NCI-H2081 (cell line): ENCODE results near the gene RAPGEF4.
"Not testable (repeated sequence)": the region's sequence is repeated elsewhere in the genome, so short reads cannot be mapped to it uniquely, and the experiment has no call there.

Source experiments
- DNase-seq, 2 experiments: peaks; one replicate each; lab custom pipeline; 2025; lab: John Stamatoyannopoulos, UW

The RAPGEF4 gene

DNA sequence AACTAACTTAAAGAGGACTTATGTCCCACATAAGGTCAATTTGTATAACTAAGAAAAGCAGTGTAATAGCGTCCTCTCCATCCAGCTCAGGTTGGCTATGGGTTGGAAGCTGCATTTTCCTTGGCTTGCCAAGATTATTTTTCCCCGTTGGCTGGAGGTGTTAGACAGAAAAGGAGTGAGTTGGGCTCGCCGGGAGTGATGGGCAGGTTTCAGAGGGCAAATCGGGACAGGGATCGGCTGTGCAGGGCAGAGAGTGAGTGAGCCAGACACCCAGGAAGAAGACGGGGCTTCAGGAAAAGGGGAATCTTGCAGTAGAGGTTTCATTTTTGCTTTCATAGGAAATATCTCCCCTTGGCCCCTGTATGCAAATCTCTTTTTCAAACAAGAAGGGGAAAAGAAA lies 298.5 kb downstream of the RAPGEF4 start:
- no peak for DNase-seq

DNA sequence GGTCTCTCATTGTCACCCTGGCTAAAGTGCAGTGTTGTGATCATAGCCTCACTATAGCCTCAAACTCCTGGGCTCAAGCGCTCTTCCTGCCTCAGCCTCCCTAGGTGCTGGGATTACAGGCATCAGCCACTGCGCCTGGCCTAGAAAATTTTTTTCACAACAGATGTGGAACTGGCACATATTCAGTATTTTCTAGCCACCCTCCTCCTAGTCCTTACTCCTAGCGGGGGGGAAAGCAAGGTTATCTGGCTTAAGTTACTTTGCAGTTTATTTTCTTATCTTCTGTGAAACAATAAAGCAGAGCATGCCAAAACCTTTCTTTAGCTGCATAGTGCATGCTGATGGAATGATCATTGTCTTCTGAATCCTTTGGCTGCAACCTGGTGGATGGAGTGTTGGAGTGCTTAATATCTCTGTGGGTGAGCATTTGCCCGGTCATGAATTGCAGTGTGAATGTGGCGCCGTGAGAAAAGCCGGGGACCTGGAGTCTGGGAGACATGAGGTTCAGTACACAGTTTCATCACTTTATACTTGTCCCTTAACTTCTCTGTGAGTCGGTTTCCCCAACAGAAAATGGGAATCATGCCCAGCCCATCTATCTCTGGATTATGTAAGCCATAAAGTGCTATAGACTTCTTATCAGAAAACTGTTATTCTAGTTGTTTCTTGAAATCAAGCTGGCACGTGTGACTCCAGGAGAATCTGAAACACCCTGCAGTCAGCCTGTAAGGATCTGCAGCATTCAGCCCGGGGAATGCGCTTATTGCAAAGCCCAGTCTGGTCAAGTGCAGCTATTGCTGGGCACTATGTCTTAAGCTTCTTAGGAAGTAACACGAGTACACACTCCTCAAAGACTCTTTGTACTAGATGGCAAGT lies 301.8 kb downstream of the RAPGEF4 start:
- DNase-seq: no peak

DNA sequence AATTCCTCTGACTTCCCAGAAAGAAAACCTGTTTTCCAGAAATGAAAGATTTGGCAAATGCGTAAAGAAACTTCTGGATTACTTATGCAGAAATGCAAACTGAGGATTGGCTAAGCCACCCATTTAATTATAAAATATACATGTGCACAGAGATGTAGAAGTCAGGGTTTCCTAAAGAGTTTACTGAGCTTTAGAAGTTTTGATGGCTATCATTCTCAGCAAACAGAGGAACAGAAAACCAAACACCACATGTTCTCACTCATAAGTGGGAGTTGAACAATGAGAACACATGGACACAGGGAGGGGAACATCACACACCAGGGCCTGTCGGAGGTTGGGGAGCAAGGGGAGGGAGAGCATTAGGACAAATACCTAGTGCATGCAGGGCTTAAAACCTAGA lies 302.6 kb downstream of the RAPGEF4 start:
- not testable (repeated sequence) for DNase-seq

DNA sequence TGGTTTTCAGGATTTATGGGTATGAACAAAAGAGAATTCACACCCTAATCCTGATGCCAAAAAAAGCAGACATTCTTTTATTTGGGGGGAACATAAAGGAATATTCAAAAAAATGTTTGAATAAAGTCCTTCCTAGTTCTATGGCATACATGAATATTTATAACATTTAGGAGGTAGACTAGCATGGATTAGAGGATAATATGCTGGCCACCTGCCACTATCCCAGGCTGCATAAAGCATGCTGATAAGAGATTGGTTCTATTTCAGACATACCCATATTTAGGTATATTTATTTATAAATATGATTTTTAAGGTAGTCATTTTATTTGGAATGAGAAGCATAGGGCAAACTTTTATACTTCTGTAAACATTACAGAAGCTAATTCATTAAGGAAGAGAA lies 305.1 kb downstream of the RAPGEF4 start:
- DNase-seq: no peak

DNA sequence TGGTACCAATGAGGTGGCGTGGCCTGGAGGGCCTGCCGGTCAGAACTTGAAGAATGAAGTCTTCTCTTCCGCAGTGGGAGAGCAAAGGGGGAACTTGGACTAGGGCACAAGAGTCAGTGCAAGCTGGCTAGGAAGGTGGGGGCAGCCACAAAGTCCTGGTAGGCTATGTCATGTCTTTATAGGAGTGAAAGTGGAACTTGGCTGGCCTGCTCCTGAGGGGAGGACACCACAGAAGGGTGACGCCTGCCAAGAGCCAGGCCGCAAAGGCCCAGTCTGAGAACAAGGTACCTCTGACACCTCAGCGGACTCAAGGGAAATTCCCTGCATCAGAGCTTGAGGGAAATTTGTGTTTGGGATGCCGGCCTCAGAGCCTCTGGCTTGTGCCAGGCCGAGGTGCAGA lies 307.8 kb downstream of the RAPGEF4 start:
- no peak for DNase-seq

DNA sequence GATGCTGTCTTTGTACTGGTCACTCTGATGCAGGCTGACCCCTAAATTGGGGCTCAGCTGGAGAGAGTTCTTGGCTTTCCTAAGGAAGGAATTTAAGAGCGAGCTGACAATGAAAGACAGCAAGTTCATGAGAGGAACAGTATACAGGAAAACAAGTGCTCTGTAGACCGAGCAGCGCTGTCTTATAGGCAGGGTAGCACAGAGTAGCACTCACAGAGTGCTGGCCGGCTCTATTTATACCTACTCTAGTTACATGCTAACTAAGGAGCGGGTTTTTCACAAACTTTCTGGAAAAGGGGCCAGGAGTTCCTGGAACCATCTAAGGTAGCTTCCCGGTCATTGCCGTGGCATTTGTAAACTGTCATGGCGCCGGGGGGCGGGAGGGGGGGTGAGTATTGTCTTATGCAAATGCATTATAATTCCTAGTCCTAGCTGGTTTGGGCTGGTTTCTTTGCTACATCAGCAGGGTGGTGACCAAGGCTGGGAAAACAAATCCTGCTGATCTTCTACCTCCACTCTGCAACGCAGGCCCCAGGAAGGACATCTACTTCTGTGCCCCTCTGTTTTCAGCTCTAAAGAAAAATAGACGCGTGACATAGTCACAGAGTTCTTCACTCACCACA lies 308.4 kb downstream of the RAPGEF4 start:
- no peak for DNase-seq

DNA sequence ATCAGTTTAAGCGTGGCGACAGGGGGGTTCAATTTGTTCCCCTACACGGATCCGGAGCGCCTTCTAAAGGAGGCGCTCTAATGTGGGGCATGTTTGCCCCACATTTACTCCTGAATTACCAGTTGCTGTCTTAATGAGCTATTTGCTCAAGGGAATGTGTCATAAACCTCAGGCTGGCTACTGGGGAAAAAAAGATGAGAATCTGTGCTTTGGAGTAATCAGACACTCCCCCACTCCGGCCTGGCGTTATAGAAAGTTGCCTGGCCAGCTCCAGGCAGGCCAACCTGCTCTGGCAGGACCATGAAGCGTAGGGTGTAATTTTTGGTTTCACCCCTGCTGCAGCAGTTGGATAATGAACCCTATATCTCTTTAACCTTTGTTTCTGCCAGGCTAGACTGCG lies 309.0 kb downstream of the RAPGEF4 start:
- no peak for DNase-seq

DNA sequence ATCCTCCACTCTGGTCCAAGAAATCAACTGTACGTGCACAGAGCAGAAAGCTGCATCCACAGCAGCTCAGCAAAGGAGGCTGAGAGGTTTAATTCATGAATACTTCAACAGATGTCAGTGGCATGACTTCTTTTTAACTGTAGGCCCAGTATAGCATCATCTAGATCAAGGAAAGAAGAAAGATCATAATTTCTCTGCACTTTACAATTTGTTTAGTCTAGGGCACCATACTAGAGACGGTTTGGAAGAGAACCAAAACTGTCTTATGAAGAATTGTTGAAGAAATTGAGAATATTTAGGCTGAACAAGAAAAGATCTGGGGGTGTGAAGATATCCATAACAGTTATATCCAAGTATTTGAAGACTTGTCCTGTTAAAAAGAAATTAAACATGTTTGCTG lies 309.5 kb downstream of the RAPGEF4 start:
- DNase-seq: no peak

DNA sequence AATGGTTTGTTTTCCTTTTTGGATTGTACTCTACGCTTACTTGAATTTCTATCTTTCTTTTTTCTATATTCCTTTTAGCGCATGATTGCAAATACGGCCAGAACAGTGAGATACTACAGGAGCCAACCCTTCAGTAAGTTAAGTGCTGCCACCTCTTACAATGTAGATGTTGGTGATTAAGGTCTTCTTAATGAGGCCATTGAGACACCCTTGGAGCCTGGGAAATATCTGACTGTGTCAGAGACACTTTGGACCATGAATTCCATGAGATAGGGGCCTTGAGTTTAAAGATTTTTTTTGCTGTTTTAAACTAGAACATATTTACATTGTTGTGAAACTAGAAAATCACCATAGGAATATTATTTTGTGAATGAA lies 312.9 kb downstream of the RAPGEF4 start:
- DNase-seq: no peak

DNA sequence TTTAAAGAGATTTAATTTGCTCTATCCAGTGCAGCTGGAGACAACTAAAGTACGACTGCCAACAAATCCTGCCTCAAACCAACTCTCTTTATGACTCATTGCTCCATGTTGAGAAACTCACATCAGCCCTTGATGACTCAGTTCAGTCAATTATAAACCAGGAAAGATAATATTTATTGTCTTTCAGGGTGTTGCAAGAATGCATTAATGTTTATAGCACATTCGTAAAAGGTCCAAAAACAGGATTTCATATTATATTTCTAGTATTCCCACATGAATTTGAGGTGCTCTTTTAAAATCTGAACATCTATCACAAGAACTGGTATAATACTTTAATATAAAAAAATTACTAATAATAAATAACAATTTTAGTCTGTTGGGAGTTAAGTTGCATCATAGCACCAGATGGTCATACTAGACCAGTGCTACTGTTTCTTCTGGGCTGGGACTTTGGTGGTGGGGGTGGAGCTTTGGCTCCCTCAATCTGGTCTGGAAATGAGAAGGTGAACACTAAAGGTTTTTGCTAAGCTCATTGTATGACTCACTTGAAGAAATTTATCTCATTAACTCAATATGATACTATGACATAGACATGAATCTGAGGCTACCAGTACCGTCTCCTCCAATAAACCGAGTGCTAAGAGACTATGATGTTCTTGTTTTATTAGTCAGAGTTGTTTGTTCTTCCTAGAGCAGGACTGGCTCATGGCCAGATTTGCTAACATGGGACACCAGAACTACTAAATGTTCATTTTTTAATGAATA lies 313.4 kb downstream of the RAPGEF4 start:
- DNase-seq: peak in 1 of 2 experiments; percentile 12

DNA sequence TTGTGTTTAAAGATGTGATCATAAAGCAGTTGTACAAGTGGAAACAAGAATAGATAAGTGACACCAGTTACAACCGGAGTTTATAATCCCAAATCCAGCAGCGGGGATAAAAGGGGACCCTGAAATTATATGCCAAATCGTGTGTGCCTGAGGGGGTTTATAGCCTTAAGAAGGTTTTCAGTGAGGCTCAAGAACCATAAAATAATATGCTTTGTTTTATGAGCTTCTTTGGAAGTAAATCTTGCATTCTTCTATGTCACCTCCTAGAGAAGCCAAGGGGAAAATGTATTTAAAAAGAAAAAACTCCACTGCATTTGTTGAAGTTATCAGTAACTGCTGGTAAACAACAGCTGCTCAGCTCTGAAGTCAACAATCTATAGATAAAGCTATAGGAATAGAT lies 314.2 kb downstream of the RAPGEF4 start:
- no peak for DNase-seq

DNA sequence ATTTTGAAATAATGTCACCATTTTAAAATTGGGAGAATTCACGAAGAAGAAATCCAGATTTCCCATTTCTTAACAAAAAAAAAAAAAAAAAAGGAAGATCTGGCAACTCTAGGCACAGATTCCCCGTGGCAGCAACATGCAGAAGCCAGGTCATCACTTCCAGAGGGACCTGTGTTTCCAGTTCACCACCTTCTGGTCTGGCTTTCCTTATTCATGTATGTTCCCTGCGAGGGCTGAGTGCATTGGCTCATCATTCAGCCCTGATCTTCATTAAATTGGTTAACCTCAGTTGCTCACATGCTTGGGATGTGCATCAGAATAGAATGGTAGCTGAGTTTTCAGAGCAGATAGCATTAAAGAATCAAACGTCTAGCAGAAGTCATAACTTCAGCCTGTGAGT lies 315.0 kb downstream of the RAPGEF4 start:
- no peak for DNase-seq

DNA sequence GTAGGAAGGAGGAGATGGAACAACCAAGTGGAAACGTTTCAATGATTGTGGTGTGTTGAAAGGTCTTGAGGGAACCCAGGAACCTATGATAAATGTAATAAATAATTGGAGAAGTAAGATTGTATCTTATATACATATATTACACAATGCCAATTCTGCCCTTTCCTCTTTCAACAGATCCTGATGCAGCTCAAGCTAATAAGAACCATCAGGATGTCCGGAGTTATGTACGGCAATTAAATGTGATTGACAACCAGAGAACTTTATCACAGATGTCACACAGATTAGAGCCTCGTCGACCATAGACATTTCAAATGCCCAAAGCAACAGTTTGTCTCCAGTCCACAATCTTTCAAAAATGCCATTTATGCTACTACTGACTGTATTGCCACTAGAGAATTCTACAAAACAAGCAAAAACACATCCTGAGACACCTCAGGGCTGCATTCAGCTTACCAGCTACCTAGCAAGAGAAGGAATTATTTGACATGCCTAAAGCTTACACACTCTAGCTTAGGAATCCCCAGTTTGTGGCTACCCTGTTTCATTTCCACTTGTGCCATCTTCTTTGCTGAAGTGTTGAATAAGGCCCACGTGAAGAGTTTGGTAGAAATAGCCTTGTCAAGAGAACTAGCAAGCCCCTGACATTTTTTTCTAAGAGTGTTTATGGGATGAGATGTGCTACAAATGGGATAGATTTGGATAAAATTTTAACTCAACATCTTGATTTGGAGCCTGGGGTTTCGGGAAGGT lies 316.0 kb downstream of the RAPGEF4 start:
- no peak for DNase-seq

DNA sequence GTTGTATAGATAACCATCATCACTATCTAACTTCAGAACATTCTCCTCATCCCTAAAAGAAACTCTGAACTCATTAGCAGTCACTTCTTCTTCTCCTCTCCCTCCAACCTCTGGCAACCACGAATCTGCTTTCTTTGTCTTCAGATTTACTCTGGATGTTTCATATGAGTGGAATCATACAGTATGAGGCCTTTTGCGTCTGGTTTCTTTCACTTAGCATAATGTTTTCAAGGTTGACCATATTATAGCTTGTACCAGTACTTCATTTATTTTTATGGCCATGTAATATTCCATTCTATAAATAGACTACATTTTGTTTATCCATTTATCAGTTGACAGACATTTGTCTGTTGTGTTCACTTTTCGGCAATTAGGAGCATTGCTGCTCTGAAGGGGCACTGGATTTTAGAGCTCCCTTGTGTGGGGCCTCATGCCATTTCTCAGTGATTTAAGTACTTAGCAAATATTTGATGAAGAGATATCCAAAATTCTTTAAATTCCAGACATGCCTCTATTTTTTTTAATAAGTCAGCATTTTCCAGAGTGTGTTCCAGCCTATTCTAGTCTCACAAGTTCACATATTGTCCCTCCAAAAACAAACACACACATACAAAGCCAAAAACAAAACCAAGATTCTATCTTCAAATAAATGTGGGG lies 317.5 kb downstream of the RAPGEF4 start:
- DNase-seq: no peak

DNA sequence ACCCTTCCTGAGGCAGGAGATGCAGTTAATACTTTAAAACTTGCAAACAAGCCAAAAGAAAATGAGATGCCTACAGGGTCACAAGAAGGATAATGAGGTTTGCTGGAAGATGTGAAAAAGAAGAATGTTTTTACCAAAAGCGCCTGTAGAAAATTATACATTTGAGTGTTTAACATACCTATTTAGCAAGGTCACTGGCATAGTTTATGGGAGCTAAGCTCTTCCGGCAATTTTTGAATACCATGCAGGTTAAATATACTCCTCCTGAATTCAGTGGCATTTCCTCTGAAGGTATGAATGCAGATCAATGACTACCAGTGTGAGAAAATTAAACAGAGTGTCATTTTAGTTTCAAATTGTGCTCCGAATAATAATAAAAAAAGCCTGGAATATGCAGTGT lies 318.8 kb downstream of the RAPGEF4 start:
- no peak for DNase-seq

DNA sequence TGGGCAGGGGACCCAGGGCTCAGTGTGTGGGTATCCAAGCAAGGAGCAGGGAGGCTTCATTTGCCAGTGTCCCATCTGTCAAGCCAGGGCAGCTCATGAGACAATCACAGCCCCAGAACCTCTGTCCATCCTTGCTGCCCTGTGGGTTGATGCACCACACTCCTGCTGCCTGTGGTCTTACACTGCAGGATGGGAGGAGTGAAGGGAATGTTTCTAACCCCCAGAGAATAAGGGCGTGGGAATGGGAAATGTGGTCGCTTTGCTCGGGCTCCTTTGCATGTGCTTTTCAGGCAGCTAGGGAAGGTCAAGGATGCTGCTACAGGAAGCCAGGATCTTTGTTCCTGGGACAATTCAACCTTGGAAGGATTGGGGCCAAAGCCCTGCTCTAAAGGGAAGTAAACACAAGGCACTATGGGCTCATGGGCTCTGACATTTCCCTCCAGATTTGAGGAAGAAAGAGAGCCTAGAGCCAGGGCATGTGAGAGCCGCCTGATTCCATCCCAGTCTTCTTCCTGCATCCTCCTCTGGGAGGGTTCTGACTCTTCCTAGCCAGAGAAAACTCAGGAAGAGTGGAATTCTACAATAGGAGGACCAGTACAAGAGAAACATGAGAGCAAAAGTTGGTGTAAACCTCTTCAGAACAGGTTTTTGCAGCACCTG lies 321.2 kb downstream of the RAPGEF4 start:
- no peak for DNase-seq

DNA sequence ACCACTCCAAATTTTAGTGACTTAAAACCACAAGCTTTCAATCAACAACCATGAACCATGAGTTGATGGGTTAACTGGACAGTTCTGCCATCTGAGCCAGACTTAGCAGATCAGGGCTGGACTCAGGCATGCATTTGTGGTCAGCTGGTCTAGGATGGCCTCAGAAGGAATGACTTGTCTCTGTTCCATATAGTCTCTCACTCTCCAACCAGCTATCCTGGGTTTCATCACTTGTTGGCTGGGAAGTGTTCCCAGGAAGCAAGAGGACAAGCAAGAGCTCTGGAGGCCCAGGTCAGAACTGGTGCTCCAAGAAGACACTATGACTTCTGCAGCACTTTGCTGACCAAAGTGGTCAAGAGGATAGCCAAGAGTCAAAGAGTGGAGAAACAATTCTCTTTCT lies 322.5 kb downstream of the RAPGEF4 start:
- no peak for DNase-seq

DNA sequence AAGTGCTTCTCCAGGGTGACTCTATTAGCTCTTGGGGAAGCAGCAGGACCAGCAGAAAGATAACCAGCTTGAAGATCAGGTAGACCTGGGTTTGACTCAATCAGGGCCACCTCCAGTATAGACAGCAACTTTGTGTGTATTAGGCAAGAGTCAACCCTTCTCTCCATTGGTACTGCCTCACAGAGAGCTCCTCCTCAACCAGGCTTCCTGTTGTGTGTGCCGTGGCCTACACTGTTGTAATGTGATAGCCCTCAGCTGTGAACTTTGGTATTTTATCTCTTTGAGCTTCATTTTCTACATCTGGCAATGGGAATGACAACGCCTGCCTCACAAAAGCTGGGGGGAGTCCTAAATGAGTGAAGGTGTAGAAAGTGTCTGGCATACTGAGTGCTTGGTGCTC lies 323.0 kb downstream of the RAPGEF4 start:
- DNase-seq: no peak

DNA sequence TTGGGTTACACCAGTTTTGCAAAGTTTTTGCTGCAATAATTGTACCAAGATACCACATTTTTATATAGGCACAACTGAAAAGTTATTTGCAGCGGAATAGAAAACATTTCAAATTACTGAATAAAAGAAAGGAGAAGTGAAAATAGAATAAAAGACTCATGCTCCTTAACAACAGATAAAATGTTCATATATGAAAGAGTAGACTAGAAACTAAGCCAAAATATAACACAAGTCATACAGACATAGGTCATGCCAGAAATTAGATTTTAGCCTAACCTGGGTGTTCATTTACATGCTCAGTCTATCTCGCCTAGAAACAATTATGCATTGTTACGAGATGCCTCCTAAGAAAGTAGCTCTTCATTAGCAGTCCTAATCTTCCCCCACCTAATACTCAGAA lies 323.6 kb downstream of the RAPGEF4 start:
- no peak for DNase-seq

DNA sequence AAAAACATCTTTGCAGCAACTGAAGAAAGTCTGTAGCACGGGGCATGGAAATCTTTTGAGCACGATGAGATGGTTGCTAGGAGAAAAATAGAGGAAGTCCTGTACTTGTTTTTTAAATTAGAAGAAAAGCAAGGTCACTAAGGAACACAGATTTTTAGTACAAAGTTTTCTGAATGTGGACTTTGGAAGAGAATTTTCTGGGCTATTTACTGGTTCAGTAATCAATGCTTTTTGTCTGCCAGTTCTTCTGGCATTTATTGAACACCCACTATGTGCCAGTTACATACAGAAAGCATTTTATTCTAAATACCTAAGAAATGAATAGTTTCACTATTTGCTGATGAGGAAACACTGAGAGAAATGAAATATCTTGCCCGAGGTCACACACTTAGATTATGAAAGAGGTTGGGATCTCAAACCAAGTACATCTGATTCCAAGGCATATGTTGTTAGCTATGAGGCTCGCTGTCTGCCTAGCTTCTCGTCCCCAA lies 324.4 kb downstream of the RAPGEF4 start:
- DNase-seq: no peak

DNA sequence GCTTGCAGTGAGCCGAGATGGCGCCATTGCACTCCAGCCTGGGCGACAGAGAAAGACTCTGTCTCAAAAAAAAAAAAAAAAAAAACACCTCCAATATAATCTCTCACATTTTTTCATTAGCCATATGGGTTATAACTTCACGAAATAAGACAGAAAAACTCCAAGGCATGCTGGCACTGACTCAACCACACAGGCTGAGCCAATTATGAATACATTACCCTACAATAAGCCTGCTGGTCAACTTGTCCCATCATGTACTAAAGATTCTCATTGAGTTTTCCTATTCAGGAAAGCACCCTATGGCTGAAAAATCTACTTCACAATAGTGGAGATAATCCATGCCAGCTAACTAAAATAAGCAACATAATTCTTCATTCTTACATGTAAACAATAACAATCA lies 327.2 kb downstream of the RAPGEF4 start:
- DNase-seq: no peak
